Left hindlimb (tissue), 1 donor: ENCODE measurements around the gene SPOCD1.

ENCODE experiments used
- DNase-seq: peaks from one replicate; pipeline ENCODE4 v3.0.0-alpha.2; 2018

SPOCD1 gene

DNA sequence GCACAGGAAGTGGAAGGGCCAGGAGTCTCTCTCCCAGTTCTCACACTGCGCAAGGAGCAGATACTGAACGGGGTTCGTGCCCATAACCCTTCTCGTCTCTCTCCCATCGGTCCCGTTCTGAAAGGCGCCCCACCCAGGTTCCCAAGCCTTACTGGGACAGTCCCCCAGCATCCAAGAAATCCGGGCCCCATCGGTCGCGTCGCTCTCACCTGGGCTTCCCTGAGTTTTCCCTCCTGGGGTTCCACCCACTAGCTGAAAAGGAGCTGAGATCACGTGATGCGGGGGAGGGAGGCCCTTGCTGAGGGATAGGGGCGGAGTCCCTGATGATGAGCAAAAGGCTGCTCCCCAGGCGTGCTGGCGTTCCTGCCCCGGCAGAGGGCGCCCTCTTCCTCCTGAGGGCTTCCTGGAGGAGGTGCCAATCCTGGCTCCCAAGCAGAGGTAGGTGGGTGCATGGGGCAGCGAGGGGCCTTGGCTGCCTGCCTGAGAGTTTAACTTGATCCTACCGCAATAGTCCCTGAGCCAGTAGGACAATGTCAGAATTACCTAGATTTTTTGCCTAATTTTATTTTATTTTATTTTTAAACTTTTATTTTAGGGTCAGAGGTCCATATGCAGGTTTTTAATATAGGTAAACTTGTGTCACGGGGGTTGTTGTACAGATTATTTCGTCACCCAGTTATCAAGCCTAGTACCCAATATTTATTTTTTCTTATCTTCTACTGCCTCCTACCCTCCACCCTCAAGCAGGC, at the start of gene SPOCD1:
TSS of gene SPOCD1 (minus strand) at position 271 of the 749 bp plus-strand sequence. CDS start 689 bp downstream, outside the sequence.
- peak; percentile 70 for DNase-seq

DNA sequence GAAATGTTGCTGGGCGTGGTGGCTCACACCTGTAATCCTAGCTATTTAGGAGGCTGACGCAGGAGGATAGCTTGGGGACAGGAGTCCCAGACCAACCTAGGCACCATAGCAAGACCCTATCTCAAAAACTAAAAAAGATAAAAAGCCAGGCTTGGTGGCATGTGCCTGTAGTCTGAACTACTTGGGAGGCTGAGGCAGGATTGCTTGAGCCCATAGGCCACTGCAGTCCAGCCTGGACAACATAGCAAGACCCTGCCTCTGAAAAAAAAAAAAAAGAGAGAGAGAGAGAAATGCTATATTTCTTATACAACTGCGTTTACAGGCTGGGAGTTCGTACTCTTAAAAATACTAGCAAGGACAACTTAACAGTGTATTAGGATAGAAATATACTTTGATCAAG, 46.2 kb upstream of the SPOCD1 start:
- DNase-seq: no peak

DNA sequence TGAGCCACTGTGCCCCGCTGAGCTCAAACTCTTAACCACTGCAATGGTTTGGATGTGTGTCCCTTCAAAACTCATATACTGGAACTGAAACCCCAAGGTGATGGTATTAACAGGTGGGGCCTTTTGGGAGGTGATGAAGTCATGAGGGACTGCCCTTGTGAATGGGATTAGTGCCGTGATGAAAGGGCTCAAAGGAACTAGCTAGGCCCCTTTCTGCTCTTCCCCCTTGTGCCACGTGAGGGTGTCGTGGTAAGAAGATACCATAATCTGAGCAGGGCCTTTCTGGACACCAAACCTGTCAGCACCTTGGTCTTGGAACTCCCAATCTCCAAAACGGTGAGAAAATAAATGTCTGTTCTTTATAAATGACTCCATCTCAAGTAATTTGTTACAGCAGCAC, 45.5 kb upstream of the SPOCD1 start:
- no peak for DNase-seq

DNA sequence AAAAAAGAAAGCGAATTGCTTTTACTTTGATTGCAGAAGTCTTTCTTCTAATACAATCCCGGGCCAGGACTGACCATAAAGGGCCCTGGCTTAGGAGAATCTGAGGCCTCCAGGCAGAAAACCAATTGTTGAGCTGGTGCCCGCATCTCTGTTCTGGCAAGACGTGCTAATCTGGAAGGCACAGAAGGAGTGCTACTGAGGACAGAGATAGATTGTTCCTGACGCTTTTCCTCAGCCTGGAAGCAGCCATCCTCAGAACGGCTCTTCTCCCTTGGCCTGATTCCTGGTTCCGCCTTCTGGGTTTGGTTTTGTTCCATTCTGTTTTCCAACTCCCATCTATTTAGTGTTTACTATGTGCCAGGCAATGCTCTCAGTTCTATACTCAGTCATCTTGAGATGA, 44.8 kb upstream of the SPOCD1 start:
- no peak for DNase-seq

DNA sequence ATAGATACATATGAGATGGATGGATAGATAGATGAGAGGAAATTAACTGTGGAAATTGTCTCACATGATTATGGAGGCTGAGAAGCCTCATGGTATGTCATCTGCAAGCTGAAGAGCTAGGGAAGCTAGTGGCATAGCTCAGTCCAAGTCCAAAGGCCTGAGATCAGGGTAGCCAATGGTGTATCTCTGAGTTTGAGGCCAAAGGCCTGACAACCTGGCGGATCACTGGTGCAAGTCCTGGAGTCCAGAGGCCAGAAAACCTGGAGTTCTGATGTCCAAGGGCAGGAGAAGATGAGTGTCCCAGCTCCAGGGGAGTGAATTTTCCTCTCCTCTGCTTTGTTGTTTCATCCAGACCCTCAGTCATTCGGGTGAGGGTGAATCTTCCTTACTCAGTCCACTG, 43.9 kb upstream of the SPOCD1 start:
- no peak for DNase-seq

DNA sequence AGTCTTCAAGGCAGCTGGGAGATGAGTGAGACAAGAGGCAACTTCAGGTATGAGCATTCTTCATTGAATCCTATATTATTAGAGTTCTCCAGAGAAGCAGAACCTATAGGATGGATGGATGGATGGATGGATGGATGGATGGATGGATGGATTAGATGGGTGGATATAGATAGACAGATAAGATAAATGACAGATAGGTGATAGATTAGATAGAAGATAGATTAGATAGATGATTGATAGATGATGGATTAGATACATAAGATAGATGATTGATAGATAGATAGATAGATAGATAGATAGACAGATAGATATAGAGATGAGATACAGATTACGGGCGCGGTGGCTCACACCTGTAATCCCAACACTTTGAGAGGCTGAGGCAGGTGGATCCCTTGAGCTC, 43.2 kb upstream of the SPOCD1 start:
- no peak for DNase-seq

DNA sequence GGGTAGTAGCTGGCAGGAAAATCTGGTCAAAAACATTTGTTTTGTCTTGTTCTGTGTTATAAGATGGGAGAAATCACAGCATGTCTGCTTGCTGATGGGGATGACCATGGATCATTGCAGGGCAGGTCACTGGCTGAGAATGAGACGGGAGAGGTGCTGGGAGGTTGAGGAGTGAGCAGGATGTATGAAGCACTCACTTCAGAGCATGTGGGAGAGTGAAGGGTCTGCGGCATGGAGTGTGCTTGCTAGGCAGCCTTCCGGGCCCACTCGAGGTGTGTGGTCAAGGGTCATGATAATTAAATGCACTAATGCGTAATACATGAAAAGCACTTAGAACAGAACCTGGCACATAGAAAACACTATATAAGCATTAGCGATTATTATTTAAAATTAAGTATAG, 42.0 kb upstream of the SPOCD1 start:
- no peak for DNase-seq

DNA sequence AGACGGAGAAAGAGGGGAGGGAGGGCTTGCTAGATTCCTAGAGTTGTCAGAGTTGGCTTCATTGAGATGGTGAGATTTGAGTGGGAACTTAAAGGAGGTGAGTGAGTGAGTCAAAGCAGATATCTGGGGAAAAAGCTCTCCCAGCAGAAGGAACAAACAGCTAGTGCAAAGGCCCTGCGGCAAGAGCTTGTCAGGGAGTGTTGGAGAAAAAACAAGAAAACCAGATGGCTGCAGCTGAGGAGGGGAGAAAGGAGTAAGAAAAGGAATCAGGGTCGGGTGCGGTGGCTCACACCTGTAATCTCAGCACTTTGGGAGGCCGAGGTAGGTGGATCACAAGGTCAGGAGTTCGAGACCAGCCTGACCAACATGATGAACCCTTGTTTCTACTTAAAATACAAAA, 40.3 kb upstream of the SPOCD1 start:
- DNase-seq: no peak

DNA sequence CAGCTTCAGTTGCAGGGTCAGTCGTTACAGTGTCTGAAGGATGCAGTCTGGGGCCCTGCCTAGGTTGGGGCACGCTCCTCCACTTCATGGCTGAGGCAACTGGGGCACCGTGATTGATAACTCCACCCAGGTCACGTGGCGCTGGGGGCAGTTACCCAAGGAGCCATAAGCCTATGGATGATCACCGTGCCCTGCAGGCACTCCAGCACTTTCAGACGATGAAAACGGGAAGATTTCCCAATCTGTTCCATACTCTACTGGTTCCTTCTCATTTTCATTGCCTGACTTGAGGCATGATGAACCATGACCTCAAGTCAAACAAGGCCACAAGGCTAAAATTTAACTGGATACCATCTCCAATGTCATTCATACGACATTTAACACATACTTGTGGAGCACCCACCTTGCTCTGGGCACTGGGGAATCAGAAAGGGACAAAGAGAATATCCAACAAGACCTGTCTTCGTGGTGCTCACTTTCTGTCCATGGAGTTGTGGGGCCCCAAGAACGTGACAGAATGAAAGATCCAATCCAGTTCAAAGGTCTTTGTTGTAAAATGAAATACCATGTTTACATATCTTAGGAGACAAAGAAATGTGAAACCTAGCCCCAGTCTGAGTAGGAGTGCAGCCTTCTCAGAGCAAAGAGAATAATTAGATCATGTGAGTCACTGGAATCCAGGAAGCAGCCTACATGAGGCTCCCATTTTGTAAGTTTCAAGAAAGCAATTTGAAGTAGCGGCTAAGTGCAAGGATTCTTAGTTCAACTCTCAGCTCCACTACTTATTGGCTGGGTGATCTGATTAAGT, 39.4 kb upstream of the SPOCD1 start:
- DNase-seq: no peak

DNA sequence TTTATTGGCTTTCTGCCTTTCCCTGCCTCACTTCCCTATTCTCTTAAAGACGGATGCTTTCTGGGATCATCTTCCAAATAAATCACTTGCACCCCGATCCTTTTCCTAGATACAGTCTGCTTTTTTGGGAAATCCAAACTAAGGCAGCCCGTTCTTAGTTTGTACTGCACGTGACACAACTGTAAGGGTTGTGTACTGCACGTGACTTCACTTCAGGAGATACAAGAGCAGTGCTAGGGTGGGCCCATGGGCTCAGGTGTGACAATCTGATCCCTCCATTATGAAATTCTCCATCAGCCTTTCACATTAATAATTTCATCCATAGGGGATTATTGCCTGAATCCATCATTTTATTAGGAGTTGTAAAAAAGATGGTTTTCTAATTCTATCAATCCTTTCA, 33.8 kb upstream of the SPOCD1 start:
- no peak for DNase-seq

DNA sequence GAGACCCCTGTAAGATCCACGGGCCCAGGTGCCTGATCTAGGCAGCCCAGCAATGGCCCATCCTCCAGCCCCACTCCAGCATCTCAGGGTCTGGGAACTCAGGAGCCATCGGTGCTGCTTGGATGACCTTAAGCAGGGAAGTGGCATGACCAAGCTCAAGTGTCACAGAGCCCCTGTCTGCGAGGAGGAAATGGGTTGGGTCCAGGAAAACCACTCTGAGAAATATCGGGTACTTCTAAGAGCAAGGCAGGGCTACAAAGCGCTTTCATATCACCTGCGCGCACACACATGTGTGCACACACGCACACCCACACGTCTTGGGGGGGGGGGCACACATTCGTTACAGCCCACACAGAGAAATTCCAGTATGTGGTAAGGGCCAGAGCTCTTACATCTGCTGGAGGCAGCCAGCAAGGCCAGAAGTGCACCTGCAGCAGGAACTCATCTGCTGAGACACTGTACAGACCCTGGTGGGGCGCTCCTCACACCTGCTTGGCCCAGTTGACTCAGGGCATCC, 32.6 kb upstream of the SPOCD1 start:
- no peak for DNase-seq

DNA sequence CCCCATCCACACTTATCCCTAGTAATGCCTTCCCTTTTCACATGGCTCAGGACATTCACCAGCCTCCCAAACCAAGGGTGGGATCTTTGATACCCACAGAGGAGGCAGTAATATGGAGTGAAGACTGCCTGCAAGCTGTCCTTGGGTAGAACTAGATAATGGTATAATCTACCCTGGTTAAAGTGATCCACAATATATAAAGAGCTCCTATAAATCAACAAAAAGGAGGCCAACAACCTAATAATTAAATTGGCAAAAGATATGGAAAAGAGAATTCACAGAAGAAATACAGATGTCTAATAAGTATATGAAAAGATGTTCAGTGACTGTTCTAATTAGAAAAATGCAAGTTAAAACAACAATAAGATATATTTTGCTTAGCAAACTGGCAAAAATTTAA, 30.7 kb upstream of the SPOCD1 start:
- no peak for DNase-seq

DNA sequence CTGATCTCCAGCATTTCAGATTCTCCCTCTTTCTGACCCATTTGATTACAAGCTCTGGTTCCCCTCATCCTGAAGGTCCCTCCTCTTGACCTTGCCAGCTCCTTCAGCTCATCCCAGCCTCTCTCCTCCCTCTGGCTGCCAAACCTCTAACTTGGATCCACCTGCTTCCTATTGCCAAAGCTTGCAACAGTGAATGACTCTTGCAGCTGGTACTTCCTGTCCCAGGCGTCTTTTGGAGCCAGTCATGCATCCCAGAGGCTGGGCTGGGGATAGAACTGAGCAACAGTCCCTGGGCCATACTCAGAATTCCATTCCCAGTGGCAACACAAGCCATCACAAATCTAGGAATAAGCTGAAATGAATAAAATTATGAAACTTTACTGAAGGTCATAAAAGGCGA, 27.7 kb upstream of the SPOCD1 start:
- DNase-seq: no peak

DNA sequence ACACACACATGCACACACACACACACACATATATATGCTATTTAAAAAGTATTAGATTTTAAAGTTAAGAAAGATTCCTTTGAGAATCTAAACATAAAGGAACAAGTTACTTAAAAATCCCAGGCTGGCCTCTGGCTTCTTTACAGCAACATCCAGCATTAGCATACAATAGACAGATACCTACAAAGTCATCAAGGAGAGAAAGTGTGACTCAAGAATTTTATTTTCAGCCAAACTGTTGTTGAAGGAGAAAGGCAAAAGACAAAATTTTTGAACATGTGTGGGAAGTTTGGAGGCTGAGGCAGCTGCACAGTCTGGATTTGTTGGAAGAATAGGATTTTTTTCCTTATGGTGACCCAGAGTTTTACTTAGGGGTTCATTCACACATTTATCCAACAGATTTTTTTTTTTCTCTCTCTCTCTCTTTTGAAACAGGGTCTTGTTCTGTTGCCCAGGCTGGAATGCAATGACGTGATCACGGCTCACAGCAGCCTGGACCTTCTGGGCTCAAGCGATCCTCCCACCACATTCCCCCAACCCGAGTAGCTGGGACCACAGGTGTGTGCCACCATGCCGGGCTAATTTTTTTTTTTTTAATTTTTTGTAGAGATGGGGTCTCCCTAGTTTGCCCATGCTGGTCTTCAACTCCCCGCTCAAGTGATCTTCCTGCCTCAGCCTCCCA, 24.0 kb upstream of the SPOCD1 start:
- DNase-seq: no peak

DNA sequence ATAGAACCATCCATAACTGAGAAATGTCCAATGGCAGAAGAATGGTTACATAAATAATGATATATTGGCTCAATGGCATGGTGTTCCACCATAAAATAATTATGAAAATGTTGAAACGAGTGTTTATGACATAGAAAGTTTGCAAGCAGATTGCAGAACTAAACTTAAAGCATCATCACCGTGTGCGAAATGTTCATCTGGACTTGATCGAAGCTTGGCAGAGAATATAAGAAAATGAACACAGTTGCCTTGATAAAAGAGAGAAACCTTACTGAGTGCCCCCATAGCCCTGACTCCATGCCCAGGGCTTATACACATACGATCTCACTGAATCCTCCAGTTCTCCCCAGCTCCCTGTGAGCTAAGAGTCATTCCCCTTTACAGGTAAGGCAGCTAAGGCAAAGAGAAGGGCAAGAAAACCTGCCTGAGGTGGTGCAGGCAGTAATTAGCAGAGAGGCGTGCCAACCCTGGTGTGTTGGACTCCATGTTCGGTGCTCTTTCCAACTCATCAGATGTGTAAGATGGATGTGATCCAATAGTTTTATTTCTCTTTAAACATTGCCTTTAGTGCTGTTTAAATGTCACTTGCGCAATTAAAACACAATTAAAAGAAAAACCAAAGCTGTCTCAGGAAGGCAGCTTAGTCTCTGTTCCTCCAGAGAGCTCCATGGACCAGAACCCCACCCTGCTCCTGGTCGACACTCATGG, 21.8 kb upstream of the SPOCD1 start:
- no peak for DNase-seq

DNA sequence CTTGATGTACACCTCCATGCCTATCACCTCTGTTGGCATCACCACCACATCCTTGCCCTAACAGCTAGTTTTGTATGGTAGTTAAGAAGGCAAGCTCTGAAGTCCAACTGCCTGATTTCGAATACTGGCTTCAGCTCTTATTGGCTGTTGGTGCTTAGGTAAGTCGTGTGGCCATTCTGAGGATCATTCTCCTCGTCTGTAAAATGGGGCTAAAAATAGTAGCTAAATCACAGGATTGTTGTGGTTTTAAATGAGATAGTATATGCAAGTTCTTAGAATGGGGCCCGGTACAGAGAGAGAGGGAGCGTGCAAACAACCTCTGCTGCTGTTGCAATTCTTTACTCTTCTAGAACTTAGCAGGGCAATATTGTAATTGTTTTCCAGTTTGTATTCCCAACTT, 20.8 kb upstream of the SPOCD1 start:
- DNase-seq: no peak

DNA sequence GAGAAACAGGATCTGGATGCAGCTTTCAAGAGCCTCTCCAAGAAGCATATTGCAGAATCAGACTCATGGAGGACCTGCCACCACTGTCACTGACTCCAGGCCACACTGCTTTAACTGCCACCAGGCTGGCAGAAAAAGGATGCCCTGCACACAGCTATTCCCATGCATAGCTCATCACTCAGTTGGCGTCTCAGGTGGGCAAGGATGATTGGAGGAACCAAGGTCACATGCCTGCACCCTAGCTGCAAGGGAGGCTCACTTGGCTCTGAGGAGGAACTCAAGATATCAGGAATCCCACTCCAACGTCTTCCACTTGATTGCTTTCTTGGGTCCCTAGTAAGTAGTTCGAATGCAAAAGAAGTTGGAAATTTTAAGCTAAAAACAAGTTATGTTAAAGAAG, 19.6 kb upstream of the SPOCD1 start:
- no peak for DNase-seq

DNA sequence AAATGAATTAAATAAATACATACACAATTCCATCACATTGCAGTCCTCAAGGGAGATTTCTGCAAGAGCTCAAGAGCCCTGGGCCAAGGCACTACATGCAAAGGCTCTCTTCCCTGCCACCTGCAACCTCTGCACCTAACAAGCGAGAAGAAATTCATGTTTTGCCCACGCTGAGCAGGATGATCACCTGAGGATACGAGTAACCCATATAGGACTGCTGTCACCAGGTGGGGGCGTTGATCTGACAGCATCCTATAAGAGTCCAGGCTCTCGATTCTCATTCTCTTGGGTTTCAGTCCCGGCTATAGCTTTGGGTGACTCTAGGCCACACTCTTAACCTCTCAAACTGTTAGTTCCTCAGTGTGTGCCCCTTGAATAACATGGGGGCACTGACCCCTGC, 18.7 kb upstream of the SPOCD1 start:
- DNase-seq: no peak

DNA sequence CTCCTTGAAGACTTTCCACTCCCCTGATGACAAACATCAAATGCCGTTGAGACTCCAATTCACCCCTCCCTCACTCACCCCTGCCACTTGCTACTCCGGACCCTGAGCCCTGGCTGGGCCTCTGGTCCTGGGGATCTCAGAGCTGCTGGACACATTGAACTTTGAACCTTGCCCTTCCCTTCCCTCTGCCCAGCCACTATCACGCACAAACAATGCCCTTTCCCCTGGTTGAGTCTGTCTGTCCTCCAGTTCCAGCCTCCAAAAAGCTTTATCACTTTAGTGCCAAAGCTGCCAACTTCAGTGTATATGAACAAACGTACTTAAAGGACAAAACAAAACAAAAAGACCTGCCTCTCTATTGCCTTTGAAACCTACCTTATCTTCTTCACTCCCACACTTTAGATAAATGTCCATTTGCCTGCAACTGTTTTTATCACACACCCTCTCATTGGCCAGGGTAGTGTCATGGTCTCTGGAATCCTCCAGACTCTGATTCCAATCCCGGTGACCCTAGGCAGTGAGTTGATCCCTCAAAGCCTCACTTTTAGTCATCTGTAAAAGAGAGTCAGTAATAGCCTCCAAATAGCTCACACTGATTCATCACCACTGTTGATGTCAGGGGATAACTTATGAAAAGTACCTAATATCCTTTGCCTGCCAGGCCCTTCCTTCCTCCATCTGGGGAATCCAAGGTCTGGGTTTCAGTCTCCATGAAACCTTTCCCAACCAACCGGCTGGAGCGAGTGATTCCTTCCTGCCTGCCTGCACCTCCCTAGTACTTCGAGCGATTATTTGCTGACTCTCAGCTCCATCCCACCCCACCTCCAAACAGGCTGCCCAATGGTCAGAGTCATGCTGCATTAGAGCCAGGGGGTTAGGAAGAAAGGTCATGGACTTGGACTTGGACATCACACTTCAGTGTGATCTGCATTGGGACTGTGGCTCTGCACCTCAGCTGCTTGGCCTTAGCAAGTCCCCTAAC, 15.9 kb upstream of the SPOCD1 start:
- DNase-seq: no peak

DNA sequence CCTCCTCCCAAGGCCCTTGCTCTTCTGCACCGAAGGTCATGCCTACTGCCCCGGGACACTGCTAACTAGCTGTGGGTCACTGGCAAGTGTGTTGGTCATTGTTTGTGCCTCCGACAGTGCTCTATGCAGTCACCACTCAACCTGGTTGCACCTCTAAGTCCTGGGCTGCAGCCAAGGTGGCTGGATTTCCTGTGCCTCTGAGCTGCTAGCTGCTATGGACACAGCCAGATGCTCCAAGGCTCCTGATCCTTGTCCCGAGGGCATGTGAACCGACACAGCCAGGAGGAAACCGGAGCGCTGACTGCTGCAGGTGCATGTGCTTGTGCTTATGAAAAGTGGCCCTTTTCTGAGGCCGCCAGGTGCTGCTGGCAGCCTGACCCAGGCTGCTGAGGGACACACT, 14.7 kb upstream of the SPOCD1 start:
- no peak for DNase-seq

DNA sequence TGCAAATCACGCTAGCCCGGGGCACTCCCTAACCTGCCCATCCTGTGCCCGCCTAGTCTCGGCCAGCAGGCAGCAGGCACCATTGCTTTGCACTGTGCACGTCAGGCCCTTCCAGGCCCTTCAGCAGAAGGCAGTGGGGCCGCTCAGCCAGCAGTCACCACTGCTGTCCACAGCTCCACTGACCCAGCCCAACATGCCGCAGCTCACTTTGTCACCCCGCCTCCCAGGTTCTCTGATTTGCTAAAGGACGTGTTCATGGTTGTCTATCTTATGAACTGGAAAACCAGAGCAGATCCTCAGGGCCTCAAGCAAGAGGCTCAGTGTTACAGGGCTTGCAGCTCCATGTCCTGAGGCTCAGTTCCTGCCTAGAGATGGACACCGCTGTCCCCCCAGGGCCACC, 14.2 kb upstream of the SPOCD1 start:
- no peak for DNase-seq
